ENCODE measurements around the gene ZKSCAN1.
A peak's percentile ranks its signal among the peaks of the same experiment; 100 is the strongest.
"Not testable (repeated sequence)": the region's sequence is repeated elsewhere in the genome, so short reads cannot be mapped to it uniquely, and the experiment has no call there.

The ZKSCAN1 gene

DNA sequence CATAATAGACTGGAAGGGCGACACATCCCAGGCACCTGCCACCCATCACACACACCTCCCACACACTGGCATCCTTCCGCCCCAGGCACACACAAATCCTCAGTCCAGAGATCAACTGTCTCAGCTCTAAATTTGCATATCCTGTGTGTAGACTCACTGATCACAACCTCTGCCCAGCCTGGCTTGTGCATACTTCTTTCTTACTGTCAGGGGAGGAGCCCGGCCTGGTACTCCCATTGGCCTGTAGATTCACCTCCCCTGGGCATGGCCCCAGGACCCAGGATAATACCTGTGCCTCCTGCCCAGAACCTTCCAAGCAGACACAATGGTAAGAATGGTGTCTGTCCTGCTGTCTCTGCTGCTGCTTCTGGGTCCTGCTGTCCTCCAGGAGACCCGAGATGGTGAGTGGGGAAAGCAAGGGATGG, 34.9 kb upstream of the ZKSCAN1 start:
- peaks cover 0 to 10% (median 7%) of the 10 kb centered on the region in 5 donors for H3K4me1 ChIP-seq (ENCODE audit: control insufficient read depth in 5 of 5, insufficient read depth in 5 of 5, low read length in 5 of 5)
- H3K9me3 ChIP-seq (ENCODE audit: control insufficient read depth in 5 of 5, low read length in 5 of 5); H3K27ac ChIP-seq (ENCODE audit: low read depth, low read length); H3K9ac ChIP-seq (ENCODE audit: low read length in 5 of 5); H3K27me3 ChIP-seq (ENCODE audit: control insufficient read depth in 5 of 5, insufficient read depth in 4 of 5, low read length in 5 of 5); H3K36me3 ChIP-seq (ENCODE audit: control insufficient read depth in 5 of 5, insufficient read depth in 5 of 5, low read length in 5 of 5); H3K4me3 ChIP-seq (ENCODE audit: low read depth in 1 of 5, low read length in 5 of 5): not testable (repeated sequence)

DNA sequence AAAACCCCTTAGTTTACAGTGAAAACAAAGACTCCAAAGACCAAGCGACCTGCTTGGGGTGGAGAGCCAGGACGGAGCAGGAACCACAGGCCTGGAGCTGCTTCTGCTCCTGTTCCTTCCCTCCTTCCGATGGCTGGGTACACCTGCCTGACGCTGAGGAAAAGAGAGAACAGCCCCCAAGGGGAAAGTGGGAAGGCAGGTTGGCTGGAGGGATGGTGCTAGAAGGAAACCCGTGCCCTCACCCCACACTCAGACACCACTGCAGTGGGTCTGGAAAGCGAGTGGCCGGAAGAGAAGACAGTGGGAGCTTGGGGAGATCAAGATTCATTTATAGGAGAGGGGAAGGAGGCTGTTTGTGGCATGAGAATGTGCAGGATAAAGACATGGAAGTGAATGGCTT, 34.3 kb upstream of the ZKSCAN1 start:
- not testable (repeated sequence) for H3K36me3 ChIP-seq (ENCODE audit: control insufficient read depth in 5 of 5, insufficient read depth in 5 of 5, low read length in 5 of 5); H3K4me3 ChIP-seq (ENCODE audit: low read depth in 1 of 5, low read length in 5 of 5); H3K27ac ChIP-seq (ENCODE audit: low read depth, low read length); H3K9me3 ChIP-seq (ENCODE audit: control insufficient read depth in 5 of 5, low read length in 5 of 5); H3K4me1 ChIP-seq (ENCODE audit: control insufficient read depth in 5 of 5, insufficient read depth in 5 of 5, low read length in 5 of 5); H3K9ac ChIP-seq (ENCODE audit: low read length in 5 of 5); H3K27me3 ChIP-seq (ENCODE audit: control insufficient read depth in 5 of 5, insufficient read depth in 4 of 5, low read length in 5 of 5)

DNA sequence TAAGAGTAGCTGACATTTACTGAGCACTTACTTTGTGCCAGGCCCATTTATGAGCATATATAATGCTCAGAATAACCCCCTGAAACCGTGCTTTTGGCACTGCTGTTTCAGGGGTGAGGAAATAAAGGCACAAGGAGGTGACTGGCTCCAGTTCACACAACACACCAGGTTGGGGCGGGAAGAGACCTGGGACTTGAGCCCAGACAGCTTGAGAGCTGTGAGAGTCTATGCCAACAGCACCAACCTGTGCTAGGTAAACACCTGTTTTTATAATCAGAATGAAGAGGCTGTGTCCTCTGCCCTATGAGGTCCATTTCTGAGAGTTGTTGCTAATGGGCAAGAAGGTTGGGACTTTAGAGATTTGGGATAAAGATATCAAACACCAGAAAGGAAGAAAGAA, 30.8 kb upstream of the ZKSCAN1 start:
- Histone ChIP-seq H3K27ac (ENCODE audit: low read depth, low read length) (no peak overlapping the region), H3K9me3 (ENCODE audit: control insufficient read depth in 5 of 5, low read length in 5 of 5) (peaks cover 0 to 5% (median 4%) of the 10 kb centered on the region in 5 donors), H3K27me3 (ENCODE audit: control insufficient read depth in 5 of 5, insufficient read depth in 4 of 5, low read length in 5 of 5) (peaks cover 0 to 3% (median 0%) of the 10 kb centered on the region in 5 donors), H3K4me3 (ENCODE audit: low read depth in 1 of 5, low read length in 5 of 5) (no peak overlapping the region), H3K9ac (ENCODE audit: low read length in 5 of 5) (no peak overlapping the region), H3K36me3 (ENCODE audit: control insufficient read depth in 5 of 5, insufficient read depth in 5 of 5, low read length in 5 of 5) (no peaks in the 10 kb centered on the region), H3K4me1 (ENCODE audit: control insufficient read depth in 5 of 5, insufficient read depth in 5 of 5, low read length in 5 of 5) (no peaks in the 10 kb centered on the region)

DNA sequence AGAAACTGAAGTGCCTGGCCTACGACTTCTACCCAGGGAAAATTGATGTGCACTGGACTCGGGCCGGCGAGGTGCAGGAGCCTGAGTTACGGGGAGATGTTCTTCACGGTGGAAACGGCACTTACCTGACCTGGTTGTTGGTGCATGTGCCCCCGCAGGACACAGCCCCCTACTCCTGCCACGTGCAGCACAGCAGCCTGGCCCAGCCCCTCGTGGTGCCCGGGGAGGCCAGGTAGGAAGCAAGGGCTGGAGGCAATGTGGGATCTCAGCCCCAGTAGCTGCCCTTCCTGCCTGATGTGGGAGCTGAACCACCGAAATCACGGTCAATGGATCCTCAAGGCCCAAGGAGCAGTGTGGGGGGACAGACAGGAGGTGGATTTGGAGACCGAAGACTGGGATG, 28.1 kb upstream of the ZKSCAN1 start:
- not testable (repeated sequence) for H3K9me3 ChIP-seq (ENCODE audit: control insufficient read depth in 5 of 5, low read length in 5 of 5); H3K36me3 ChIP-seq (ENCODE audit: control insufficient read depth in 5 of 5, insufficient read depth in 5 of 5, low read length in 5 of 5); H3K27me3 ChIP-seq (ENCODE audit: control insufficient read depth in 5 of 5, insufficient read depth in 4 of 5, low read length in 5 of 5); H3K27ac ChIP-seq (ENCODE audit: low read depth, low read length); H3K9ac ChIP-seq (ENCODE audit: low read length in 5 of 5); H3K4me1 ChIP-seq (ENCODE audit: control insufficient read depth in 5 of 5, insufficient read depth in 5 of 5, low read length in 5 of 5); H3K4me3 ChIP-seq (ENCODE audit: low read depth in 1 of 5, low read length in 5 of 5)

DNA sequence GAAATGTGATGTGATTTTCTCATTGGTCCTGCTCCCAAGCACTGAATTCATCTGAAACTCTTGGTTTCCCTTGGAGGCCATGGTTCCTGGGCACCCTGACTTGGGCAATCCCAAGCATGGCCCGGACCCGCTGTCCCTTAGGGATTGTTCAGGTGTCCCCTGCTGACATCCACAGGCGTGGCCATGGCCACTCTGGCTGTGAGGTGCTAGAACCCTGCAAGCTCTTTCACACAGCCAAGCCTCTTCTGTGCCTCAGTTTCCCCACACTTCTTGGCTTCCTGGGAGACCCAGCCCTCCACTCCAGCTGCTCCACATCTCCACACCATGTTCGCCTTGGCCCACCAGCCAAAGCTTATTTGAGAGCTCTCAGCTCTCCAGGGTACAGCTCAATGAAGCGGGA, 27.6 kb upstream of the ZKSCAN1 start:
- Histone ChIP-seq H3K4me1 (ENCODE audit: control insufficient read depth in 5 of 5, insufficient read depth in 5 of 5, low read length in 5 of 5) (peaks cover 0 to 15% (median 7%) of the 10 kb centered on the region in 5 donors), H3K9ac (ENCODE audit: low read length in 5 of 5) (no peak overlapping the region), H3K36me3 (ENCODE audit: control insufficient read depth in 5 of 5, insufficient read depth in 5 of 5, low read length in 5 of 5) (no peaks in the 10 kb centered on the region), H3K9me3 (ENCODE audit: control insufficient read depth in 5 of 5, low read length in 5 of 5) (no peaks in the 10 kb centered on the region), H3K27ac (ENCODE audit: low read depth, low read length) (no peak overlapping the region), H3K27me3 (ENCODE audit: control insufficient read depth in 5 of 5, insufficient read depth in 4 of 5, low read length in 5 of 5) (peaks cover 0 to 3% (median 0%) of the 10 kb centered on the region in 5 donors), H3K4me3 (ENCODE audit: low read depth in 1 of 5, low read length in 5 of 5) (no peak overlapping the region)

DNA sequence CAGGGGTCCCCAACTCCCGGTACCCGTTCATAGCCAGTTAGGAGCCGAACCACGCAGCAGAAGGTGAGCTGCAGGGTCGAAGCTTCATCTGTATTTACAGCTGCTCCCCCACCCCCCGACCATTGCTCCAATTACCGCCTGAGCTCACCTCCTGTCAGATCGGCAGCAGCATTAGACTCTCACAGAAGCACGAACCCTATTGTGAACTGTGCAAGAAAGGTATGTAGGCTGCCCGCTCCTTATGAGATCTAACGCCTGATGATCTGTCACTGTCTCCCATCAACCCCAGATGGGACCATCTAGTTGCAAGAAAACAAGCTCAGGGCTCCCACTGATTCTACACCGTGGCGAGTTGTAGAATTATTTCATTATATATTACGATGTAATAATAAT, 24.9 kb upstream of the ZKSCAN1 start:
- H3K9me3 ChIP-seq (ENCODE audit: control insufficient read depth in 5 of 5, low read length in 5 of 5) = no peaks in the 10 kb centered on the region
- H3K36me3 ChIP-seq (ENCODE audit: control insufficient read depth in 5 of 5, insufficient read depth in 5 of 5, low read length in 5 of 5) = no peaks in the 10 kb centered on the region
- peak overlapping the region in 3 of 5 donors; percentile 6 to 52 (median 30) for H3K9ac ChIP-seq (ENCODE audit: low read length in 5 of 5)
- H3K27ac ChIP-seq (ENCODE audit: low read depth, low read length) = no peak overlapping the region
- peak overlapping the region in 4 of 5 donors; percentile 13 to 41 (median 28) for H3K4me3 ChIP-seq (ENCODE audit: low read depth in 1 of 5, low read length in 5 of 5)
- H3K4me1 ChIP-seq (ENCODE audit: control insufficient read depth in 5 of 5, insufficient read depth in 5 of 5, low read length in 5 of 5) = peaks cover 0 to 25% (median 18%) of the 10 kb centered on the region in 5 donors
- H3K27me3 ChIP-seq (ENCODE audit: control insufficient read depth in 5 of 5, insufficient read depth in 4 of 5, low read length in 5 of 5) = peaks cover 0 to 3% (median 0%) of the 10 kb centered on the region in 5 donors

DNA sequence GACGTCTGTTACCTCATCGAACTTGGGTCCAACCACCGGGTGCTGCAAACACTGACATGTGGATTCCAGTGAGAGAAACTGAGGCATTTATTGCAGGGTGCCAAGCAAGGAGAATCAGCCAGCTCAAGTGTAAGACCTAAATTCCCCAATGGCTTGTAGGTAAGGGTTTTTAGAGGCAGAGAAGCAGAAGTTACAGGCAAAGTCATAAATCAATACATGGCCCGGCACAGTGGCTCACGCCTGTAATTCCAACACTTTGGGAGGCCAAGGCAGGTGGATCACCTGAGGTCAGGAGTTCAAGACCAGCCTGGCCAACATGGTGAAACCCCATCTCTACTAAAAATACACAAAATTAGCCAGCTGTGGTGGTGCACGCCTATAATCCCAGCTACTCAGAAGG, 23.9 kb upstream of the ZKSCAN1 start:
- not testable (repeated sequence) for H3K9ac ChIP-seq (ENCODE audit: low read length in 5 of 5); H3K9me3 ChIP-seq (ENCODE audit: control insufficient read depth in 5 of 5, low read length in 5 of 5); H3K36me3 ChIP-seq (ENCODE audit: control insufficient read depth in 5 of 5, insufficient read depth in 5 of 5, low read length in 5 of 5); H3K27ac ChIP-seq (ENCODE audit: low read depth, low read length); H3K27me3 ChIP-seq (ENCODE audit: control insufficient read depth in 5 of 5, insufficient read depth in 4 of 5, low read length in 5 of 5); H3K4me3 ChIP-seq (ENCODE audit: low read depth in 1 of 5, low read length in 5 of 5)
- H3K4me1 ChIP-seq (ENCODE audit: control insufficient read depth in 5 of 5, insufficient read depth in 5 of 5, low read length in 5 of 5) = peaks cover 0 to 25% (median 18%) of the 10 kb centered on the region in 5 donors

DNA sequence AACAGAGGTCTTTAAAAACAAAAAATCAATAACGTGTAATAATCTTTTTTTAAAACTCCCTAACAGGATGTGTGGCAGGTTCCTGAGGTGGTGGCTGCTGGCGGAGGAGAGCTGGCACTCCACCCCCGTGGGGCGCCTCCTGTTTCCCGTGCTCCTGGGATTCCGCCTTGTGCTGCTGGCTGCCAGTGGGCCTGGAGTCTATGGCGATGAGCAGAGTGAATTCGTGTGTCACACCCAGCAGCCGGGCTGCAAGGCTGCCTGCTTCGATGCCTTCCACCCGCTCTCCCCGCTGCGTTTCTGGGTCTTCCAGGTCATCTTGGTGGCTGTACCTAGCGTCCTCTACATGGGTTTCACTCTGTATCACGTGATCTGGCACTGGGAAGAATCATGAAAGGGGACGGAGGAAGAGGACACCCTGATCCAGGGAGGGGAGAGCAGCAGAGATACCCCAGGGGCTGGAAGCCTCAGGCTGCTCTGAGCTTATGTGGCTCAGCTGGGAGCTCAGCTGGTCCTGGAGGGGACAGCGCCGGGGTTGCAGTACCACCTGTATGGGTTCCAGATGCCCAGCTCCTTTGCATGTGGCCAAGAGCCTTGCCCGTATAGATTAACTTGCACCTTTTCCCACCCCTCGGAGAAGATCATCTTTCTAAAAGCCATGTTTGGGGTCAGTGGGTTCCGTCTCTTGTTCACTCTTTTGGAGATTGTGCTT, 22.9 kb upstream of the ZKSCAN1 start:
- Histone ChIP-seq H3K4me3 (ENCODE audit: low read depth in 1 of 5, low read length in 5 of 5) (no peak overlapping the region), H3K36me3 (ENCODE audit: control insufficient read depth in 5 of 5, insufficient read depth in 5 of 5, low read length in 5 of 5) (no peaks in the 10 kb centered on the region), H3K4me1 (ENCODE audit: control insufficient read depth in 5 of 5, insufficient read depth in 5 of 5, low read length in 5 of 5) (peaks cover 0 to 32% (median 24%) of the 10 kb centered on the region in 5 donors), H3K27ac (ENCODE audit: low read depth, low read length) (no peak overlapping the region), H3K27me3 (ENCODE audit: control insufficient read depth in 5 of 5, insufficient read depth in 4 of 5, low read length in 5 of 5) (no peaks in the 10 kb centered on the region), H3K9ac (ENCODE audit: low read length in 5 of 5) (peak overlapping the region in 2 of 5 donors; percentile 14 to 39), H3K9me3 (ENCODE audit: control insufficient read depth in 5 of 5, low read length in 5 of 5) (no peaks in the 10 kb centered on the region)

DNA sequence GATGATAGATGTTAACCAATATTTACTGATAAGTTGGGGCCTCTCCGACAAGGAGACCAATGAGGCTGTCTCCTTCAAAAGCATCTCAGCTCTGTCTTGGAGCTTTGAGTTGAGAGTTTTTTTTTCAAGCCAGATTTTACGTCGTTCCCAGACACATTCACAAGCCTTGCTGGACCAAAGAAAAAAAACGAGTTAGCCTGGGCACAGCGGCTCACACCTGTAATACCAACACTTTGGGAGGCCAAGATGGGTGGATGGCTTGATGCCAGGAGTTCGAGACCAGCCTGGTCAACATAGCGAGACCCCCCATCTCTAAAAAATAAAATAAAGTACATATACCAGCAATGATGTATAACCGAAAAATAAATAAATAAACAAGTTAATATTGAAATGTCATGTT, 20.6 kb upstream of the ZKSCAN1 start:
- H3K9ac ChIP-seq (ENCODE audit: low read length in 5 of 5) = no peak overlapping the region
- no peak overlapping the region for H3K27ac ChIP-seq (ENCODE audit: low read depth, low read length)
- no peaks in the 10 kb centered on the region for H3K9me3 ChIP-seq (ENCODE audit: control insufficient read depth in 5 of 5, low read length in 5 of 5)
- H3K4me1 ChIP-seq (ENCODE audit: control insufficient read depth in 5 of 5, insufficient read depth in 5 of 5, low read length in 5 of 5) = peaks cover 0 to 40% (median 29%) of the 10 kb centered on the region in 5 donors
- no peak overlapping the region for H3K4me3 ChIP-seq (ENCODE audit: low read depth in 1 of 5, low read length in 5 of 5)
- no peaks in the 10 kb centered on the region for H3K27me3 ChIP-seq (ENCODE audit: control insufficient read depth in 5 of 5, insufficient read depth in 4 of 5, low read length in 5 of 5)
- no peaks in the 10 kb centered on the region for H3K36me3 ChIP-seq (ENCODE audit: control insufficient read depth in 5 of 5, insufficient read depth in 5 of 5, low read length in 5 of 5)

DNA sequence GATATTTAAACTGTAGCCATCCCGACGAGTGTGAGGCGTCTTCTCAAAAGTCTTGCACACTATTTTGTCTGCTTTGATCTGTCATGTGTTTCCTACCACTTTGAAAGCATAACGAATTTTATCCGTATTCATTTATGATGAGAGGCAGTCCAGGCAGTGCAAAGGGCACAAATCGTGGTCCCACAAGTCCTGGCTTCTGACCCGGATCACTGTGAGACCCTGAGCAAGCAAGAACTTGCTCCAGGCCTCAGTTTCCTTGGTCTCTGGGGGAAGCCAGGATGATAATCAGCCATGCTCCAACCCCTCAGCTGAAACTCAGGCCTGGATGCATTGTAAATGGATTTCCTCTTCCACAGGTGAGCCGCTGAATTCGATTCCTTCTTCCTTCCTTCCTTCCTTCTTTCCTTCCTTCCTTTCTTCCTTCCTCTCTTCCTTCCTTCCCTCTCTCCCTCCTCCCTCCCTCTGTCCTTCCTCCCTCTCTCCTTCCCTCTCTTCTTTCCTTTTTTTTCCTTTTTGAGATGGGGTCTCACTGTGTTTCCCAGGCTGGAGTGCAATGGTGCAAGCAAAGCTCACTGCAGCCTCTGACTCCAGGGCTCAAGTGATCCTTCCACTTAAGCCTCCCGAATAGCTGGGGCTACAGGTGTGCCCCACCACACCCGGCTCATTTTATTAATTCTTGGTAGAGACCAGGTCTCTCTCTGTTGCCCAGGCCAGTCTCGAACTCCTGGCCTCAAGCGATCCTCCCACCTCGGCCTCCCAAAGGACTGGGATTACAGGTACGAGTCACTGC, 18.4 kb upstream of the ZKSCAN1 start:
- no peaks in the 10 kb centered on the region for H3K36me3 ChIP-seq (ENCODE audit: control insufficient read depth in 5 of 5, insufficient read depth in 5 of 5, low read length in 5 of 5)
- H3K9ac ChIP-seq (ENCODE audit: low read length in 5 of 5) = peak overlapping the region; percentile 77 to 91 (median 90)
- H3K27me3 ChIP-seq (ENCODE audit: control insufficient read depth in 5 of 5, insufficient read depth in 4 of 5, low read length in 5 of 5) = no peaks in the 10 kb centered on the region
- H3K27ac ChIP-seq (ENCODE audit: low read depth, low read length) = peak overlapping the region; percentile 67
- no peaks in the 10 kb centered on the region for H3K9me3 ChIP-seq (ENCODE audit: control insufficient read depth in 5 of 5, low read length in 5 of 5)
- H3K4me3 ChIP-seq (ENCODE audit: low read depth in 1 of 5, low read length in 5 of 5) = peak overlapping the region; percentile 68 to 79 (median 72)
- peaks cover 0 to 34% (median 23%) of the 10 kb centered on the region in 5 donors for H3K4me1 ChIP-seq (ENCODE audit: control insufficient read depth in 5 of 5, insufficient read depth in 5 of 5, low read length in 5 of 5)
